Panc1 (cell line): ENCODE results near the gene STARD13. TPM values are rescaled to one million over a fixed set of nuclear protein-coding genes. Genes with fewer than 3 reads are reported as not detected.

Experiments used
- ATAC-seq: fragments of 200-7000 bp; cut with Tn5 transposase; 2 replicates; pipeline ENCODE4 v1.9.1; 2020; ENCODE audit warnings: mild to moderate bottlenecking, moderate library complexity
- BruUV-seq: library from RNA; stranded (reverse); fragments of 400-500 nt; replicated peaks from 2 replicates; lab custom pipeline; 2021; lab: Mats Ljungman, UMichigan
- CTCF ChIA-PET: fragments of 300-600 bp; sonication (Branson Sonifier 250); formaldehyde crosslinking; loops from one replicate; lab custom pipeline; 2022; ENCODE audit warnings: antibody characterized with exemption; lab: Charles Lee
- POLR2A ChIA-PET: fragments of 300-600 bp; sonication (Branson Sonifier 250); formaldehyde crosslinking; loops from one replicate; lab custom pipeline; 2022; ENCODE audit warnings: antibody characterized with exemption; lab: Charles Lee
- DNase-seq: peaks from one replicate; pipeline ENCODE4 v3.0.0-alpha.2; 2010; ENCODE audit warnings: low read depth, low spot score
- H3K27ac ChIP-seq: 2 replicates; pipeline ENCODE4 v1.5.1; 2011; ENCODE audit warnings: mild to moderate bottlenecking, low read length, inconsistent platforms
- H3K27me3 ChIP-seq: fragments of 200-500 bp; sonication (Bioruptor generic); 2 replicates; pipeline ENCODE4 v1.6.0; 2014; ENCODE audit warnings: low read length, inconsistent platforms; ENCODE audit not compliant: control insufficient read depth, insufficient read depth
- H3K36me3 ChIP-seq: fragments of 200-500 bp; sonication (Bioruptor generic); 2 replicates; pipeline ENCODE4 v1.5.1; 2014; ENCODE audit warnings: inconsistent platforms, mild to moderate bottlenecking, low read length, moderate library complexity; ENCODE audit not compliant: control insufficient read depth, insufficient read depth
- H3K4me1 ChIP-seq: 2 replicates; pipeline ENCODE4 v1.5.1; 2011; ENCODE audit warnings: inconsistent platforms, mild to moderate bottlenecking, low read length, moderate library complexity; ENCODE audit not compliant: control insufficient read depth, insufficient read depth
- H3K4me3 ChIP-seq, 2 experiments: 2 replicates each; pipeline ENCODE4 v1.5.1; 2011 to 2012; ENCODE audit warnings: low read depth in 2 of 2, low read length in 2 of 2, mild to moderate bottlenecking in 2 of 2, inconsistent platforms in 1 of 2, moderate library complexity in 1 of 2
- H3K9me3 ChIP-seq: fragments of 200-500 bp; sonication (Bioruptor generic); 2 replicates; pipeline ENCODE4 v1.5.1; 2014; ENCODE audit warnings: low read depth, mild to moderate bottlenecking, inconsistent platforms, low read length, moderate library complexity; ENCODE audit not compliant: control insufficient read depth, insufficient read depth
- CTCF ChIP-seq: fragments of 450-650 bp; IDR thresholded peaks from 2 replicates; pipeline ENCODE4 v1.5.1; 2017; ENCODE audit warnings: mild to moderate bottlenecking
- POLR2AphosphoS5 ChIP-seq: IDR thresholded peaks from 2 replicates; pipeline ENCODE4 v1.6.1; 2012; ENCODE audit warnings: mild to moderate bottlenecking, low read depth, low read length, moderate library complexity
- REST ChIP-seq, 2 experiments: IDR thresholded peaks; 2 replicates each; pipeline ENCODE4 v1.6.1; 2011 to 2012; ENCODE audit warnings: low read depth in 2 of 2, control low read depth in 1 of 2, low read length in 1 of 2, mild to moderate bottlenecking in 1 of 2, moderate library complexity in 1 of 2; ENCODE audit not compliant: insufficient read depth in 1 of 2
- SIN3A ChIP-seq: IDR thresholded peaks from 2 replicates; pipeline ENCODE4 v1.6.1; 2012; ENCODE audit warnings: low read depth, mild to moderate bottlenecking, low read length, moderate library complexity, borderline replicate concordance; ENCODE audit not compliant: insufficient read depth
- TCF7L2 ChIP-seq: IDR thresholded peaks from 2 replicates; pipeline ENCODE4 v1.6.1; 2011; ENCODE audit warnings: mild to moderate bottlenecking, low read depth, low read length, inconsistent platforms
- in situ Hi-C: cut with HindIII; loops from 2 replicates; pipeline ENCODE4 v1.10.0; 2016; ENCODE audit warnings: low sequenced_read_pairs, low pct_unique_long_range_greater_than_20kb
- intact Hi-C: fragments of 100-400 bp; cut with micrococcal nuclease; formaldehyde crosslinking; loops from one replicate; pipeline ENCODE4 v1.10.0; 2022; ENCODE audit not compliant: unreplicated experiment
- total RNA-seq: library from RNA; stranded (reverse); gene quantifications from one replicate; pipeline ENCODE4 v1.2.1, GENCODE V29; 2021; ENCODE audit not compliant: unreplicated experiment

STARD13 gene
- total RNA-seq, 1 experiment from 2014 or later: 6.5 TPM

GRCh38 chr13:33323801-33324510, 38.4 kb upstream of the STARD13 start:
- no TSS peak for BruUV-seq
- POLR2A ChIA-PET: no interaction called here
- Histone ChIP-seq H3K9me3 (no peaks in the 10 kb centered on the region), H3K4me1 (no peaks in the 10 kb centered on the region), H3K4me3 (no peak overlapping the region), H3K27ac (no peak overlapping the region), H3K27me3 (no peaks in the 10 kb centered on the region), H3K36me3 (no peaks in the 10 kb centered on the region)
- ATAC-seq: no peak
- in situ Hi-C loops (no loop called here), intact Hi-C loops (no loop called here)
- CTCF ChIA-PET: no interaction called here
- TF ChIP-seq SIN3A (no peak), CTCF (no peak), POLR2AphosphoS5 (no peak)
- DNase-seq: no peak

- Histone ChIP-seq H3K36me3 (no peaks in the 10 kb centered on the region), H3K4me1 (no peaks in the 10 kb centered on the region), H3K4me3 (no peak overlapping the region), H3K27me3 (no peaks in the 10 kb centered on the region), H3K9me3 (peaks cover 4% of the 10 kb centered on the region; the same call in 1 of the 2 replicates), H3K27ac (no peak overlapping the region)
- ChIA-PET POLR2A (no interaction called here), CTCF (no interaction called here)
- BruUV-seq: no TSS peak
- no peak for DNase-seq
- no peak for ATAC-seq
- intact Hi-C loops: no loop called here
- in situ Hi-C loops: no loop called here
- TF ChIP-seq POLR2AphosphoS5 (no peak), REST (IDR thresholded peaks at IDR 0.05; ENCODE audit: insufficient read depth in 1 of 2, low read depth in 2 of 2, low read length in 1 of 2) (no peak), CTCF (no peak), TCF7L2 (no peak), SIN3A (no peak)
Observed at GRCh38 chr13:33322965-33323668, 37.6 kb upstream of the STARD13 start.
